Epidermal melanocyte (primary cell): ENCODE measurements around the gene TMEM255B.
A peak's percentile ranks its signal among the peaks of the same experiment; 100 is the strongest.
"Not testable (repeated sequence)": the region's sequence is repeated elsewhere in the genome, so short reads cannot be mapped to it uniquely, and the experiment has no call there.

Source experiments
- DNase-seq: peaks from one replicate; pipeline ENCODE4 v3.0.0; 2011; ENCODE audit warnings: low spot score; ENCODE audit not compliant: insufficient read length

TMEM255B gene

DNA sequence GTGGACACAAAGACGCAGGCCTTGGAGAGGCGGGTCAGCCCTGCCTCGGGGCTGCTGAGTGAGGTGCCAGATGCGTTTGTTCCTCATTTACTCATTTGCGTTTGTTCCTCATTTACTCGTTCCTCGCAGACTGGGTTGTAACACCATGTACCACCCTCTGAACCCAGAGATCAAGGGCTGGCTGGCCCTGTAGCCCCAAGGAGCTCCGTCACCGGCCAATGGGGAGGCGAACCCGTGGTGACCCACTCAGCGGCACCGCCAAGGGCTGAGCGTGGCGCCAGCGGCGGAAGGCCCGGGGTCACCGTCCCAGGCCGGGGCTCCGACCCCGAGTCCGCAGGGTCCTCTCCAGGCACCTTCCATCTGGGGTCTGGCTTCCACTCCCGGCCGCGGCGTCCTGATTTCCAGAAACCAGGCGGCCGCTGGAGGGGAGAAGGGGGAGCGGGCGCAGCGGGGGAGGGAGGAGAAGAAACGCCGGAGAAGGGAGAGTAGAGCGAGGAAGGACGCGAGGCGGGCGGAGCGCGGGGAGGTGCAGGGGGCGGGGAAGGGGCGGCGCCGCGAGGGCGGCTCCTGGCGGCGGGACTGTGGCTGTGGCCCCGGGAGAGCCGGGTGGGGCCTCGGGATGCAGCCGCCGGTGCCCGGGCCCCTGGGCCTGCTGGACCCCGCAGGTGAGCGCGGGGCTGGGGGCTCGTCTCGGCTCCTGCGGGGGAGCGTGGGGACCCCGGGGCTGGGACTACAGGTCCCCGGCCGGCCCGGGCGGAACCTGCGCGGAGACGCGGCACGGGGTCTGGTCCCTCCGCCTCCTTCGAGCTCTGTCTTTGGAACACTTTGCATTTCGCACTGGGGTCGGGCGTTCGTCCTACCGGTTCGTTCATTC is at the start of gene TMEM255B:
Gene TMEM255B, plus strand, starts transcription at position 576 of the 874 bp plus-strand sequence. Its CDS starts 44 bp downstream, at position 620.
- DNase-seq: peak; percentile 98

DNA sequence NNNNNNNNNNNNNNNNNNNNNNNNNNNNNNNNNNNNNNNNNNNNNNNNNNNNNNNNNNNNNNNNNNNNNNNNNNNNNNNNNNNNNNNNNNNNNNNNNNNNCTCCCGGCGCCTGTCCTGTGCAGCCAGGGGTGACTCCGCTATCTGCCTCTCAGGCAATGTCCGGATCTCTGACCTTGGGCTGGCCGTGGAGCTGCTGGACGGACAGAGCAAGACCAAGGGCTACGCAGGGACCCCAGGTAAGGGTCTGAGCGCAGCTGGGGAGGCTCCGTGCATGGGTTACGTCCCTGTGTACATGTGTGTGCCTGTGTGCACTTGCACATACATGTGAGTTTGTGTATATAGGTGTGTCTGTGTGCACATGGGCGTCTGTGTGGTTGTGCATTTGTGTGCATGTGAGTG is 36.1 kb upstream of the TMEM255B start:
- no peak for DNase-seq

DNA sequence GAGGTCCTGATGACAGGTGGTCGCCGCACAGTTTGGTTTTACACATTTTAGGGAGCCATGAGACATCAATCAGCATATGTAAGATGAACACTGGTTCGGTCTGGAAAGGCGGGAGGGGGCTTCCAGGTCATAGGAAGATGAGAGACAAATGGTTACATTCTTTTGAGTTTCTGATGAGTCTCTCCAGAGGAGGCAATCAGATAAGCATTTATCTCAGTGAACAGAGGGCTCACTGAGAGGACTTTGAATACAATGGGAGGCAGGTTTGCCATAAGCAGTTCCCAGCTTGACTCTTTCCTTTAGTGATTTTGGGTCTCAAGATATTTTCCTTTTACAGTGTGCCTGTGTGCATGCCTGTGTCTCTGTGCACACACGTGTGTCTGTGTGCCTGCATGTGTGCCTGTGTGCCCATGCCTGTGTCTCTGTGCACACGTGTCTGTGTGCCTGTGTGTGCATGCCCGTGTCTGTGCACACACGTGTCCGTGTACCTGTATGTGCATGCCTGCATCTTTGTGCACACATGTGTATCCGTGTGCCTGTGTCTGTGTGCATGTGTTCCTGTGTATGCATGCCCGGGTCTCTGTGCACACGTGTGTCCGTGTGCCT is 35.5 kb upstream of the TMEM255B start:
- DNase-seq: no peak

DNA sequence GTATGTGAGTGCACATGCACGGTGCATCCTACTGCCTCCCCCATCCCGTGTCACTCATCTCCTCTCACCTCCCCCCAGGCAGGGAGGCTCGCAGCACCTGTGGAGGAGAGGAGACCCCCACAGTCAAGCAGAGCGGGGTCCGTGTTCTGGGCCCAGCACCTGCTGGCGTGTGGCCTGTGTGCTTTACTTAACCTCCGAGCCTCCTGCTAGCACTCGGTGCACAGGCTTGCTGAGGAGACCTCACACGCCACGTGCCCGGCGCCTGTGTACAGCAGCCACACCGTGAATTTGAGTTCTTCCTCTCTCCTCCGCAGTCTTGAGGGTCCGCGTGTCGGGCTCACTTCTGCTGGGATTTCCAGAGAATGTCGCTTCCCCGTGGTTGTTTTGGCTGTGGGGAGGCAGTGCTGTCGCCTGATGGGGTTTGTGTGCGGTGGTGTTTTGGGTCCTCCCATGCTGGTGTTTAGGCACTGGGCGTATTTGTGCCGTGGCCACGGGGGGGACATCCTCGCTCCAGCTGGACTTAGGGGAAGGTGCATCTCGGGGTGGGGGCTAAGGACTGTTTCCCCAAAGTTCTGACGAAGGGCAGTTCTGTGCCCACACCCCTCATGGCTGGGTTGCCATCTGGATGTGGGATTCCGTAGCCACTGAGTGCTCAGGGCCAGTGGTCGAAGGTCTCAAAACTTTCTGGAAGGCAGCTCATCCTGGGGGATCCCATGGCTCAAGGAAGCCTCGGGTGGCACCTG is 34.8 kb upstream of the TMEM255B start:
- no peak for DNase-seq

DNA sequence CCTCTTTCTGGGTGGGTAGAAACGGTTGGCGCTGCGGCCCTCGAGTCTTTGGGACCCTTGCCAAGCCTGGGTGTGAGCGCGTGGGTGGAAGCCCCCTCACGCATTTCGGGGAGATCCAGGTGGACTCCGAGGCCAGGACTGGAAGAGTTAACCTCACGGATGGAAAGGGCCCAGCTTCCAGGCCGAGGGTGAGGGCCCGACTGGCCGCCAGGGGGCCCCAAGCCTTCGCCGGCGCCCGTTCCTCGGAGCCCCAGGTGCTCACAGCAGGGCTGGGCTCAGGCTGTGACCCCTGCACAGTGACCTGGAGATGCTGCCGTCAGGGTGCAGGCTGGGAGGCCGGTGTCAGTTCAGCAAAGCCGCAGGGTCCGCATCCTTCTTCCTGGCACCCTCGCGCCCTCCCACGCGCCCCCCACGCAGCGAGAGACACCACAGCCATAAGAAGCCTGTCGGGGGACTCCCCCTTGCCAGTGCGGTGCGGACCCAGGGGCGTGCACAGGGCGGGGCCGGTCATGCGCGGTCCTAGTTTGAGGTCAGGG is 34.2 kb upstream of the TMEM255B start:
- no peak for DNase-seq

DNA sequence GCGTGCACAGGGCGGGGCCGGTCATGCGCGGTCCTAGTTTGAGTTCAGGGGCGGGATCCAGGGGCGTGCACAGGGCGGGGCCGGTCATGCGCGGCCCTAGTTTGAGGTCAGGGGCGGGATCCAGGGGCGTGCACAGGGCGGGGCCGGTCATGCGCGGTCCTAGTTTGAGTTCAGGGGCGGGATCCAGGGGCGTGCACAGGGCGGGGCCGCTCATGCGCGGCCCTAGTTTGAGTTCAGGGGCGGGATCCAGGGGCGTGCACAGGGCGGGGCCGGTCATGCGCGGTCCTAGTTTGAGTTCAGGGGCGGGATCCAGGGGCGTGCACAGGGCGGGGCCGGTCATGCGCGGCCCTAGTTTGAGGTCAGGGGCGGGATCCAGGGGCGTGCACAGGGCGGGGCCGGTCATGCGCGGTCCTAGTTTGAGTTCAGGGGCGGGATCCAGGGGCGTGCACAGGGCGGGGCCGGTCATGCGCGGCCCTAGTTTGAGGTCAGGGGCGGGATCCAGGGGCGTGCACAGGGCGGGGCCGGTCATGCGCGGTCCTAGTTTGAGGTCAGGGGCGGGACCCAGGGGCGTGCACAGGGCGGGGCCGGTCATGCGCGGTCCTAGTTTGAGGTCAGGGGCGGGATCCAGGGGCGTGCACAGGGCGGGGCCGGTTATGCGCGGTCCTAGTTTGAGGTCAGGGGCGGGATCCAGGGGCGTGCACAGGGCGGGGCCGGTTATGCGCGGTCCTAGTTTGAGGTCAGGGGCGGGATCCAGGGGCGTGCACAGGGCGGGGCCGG is 33.5 kb upstream of the TMEM255B start:
- not testable (repeated sequence) for DNase-seq

DNA sequence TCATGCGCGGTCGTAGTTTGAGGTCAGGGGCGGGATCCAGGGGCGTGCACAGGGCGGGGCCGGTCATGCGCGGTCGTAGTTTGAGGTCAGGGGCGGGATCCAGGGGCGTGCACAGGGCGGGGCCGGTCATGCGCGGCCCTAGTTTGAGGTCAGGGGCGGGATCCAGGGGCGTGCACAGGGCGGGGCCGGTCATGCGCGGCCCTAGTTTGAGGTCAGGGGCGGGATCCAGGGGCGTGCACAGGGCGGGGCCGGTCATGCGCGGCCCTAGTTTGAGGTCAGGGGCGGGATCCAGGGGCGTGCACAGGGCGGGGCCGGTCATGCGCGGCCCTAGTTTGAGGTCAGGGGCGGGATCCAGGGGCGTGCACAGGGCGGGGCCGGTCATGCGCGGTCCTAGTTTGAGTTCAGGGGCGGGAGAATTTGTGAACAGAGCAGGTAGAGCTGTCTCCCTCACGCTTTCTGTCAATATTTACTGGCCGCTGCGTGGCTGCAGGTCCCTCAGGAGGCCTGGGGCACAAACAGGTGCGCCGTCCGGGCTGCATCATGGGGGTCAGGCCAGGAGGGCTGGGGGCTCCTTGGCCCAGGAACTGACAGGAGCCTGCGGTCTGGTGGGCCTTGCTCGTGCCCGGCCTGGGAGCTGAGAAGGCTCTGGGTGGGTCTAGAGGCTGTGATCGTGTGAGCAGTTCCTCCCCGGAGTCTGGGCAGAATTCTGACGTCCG is 32.8 kb upstream of the TMEM255B start:
- not testable (repeated sequence) for DNase-seq

DNA sequence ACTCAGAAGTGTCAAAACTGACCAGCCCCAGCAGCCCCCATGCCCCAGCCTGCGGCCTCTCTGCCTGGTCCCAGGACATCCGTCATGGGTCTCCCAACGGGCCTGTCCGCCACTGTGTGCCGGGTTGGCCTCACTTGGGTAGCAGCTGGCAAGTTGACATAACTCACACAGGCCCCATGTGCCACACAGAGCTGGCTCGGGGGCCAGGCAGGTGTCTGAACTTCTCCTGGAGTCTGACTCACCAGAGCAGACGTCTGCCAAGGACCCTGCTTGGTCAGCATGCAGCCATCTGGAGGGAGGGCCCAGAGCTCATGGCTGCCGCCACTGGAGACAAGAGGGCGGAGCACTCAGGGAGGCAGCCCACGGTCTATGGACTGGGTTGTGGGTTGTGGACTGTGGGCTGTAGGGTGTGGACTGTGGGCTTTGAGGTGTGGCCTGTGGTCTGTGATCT is 32.0 kb upstream of the TMEM255B start:
- no peak for DNase-seq

DNA sequence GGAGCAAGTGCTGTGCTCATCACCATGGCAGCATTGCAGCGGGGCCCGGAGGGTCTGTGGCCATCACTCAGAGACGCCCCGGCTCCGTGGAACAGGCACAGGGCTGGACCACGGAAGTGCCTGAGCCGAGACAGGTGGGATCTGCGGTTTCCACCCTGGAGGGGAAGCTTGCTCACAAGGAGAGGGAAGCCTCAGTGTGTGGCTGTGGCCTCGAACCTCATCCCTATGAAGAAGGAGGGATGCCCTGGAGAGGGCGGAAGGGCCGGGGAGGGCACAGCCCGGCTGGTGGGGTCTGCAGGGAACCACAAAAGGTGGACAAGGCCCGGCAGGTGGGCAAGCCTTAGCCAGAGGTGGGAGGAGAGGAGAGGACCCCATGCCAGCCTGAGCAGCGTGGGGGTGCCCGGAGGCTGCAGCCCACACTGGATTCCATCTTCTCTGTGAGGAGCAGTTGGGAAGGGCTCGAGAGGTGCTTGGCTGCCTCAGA is 30.4 kb upstream of the TMEM255B start:
- DNase-seq: no peak

DNA sequence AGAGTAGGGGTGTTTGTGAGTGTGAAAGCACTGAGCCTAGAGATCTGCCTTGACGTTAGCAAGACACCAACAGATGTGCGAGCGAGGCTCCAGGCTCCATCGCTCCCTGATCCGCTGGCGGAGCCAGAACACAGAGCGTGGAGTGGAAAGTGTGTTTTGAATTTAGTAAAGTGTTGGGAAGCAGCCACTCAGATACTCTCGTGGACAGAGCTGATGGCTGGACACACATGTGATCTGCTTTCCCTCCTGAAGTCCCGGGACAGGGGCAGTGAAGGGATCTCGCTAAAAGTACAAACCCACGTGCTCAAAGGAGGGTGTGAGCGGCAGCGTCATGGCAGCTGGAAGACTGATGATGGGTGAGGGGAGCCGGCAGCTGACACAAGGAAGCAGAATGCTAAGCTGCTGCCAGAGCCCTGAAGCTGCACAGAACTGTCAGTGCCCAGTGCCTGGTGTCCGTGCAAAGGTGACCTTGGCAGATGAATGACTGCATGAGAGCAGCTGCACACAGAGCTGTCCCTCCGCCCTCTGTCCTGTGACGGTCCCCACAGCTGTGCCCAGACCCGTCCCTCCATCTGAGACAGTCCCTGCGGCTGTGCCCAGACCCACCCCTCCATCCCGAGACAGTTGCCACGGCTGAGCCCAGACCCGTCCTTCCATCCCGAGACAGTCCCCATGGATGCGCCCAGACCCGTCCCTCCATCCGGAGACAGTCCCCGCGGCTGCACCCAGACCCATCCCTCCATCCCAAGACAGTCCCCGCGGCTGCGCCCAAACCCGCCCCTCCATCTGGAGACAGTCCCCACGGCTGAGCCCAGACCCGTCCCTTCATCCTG is 29.6 kb upstream of the TMEM255B start:
- no peak for DNase-seq

DNA sequence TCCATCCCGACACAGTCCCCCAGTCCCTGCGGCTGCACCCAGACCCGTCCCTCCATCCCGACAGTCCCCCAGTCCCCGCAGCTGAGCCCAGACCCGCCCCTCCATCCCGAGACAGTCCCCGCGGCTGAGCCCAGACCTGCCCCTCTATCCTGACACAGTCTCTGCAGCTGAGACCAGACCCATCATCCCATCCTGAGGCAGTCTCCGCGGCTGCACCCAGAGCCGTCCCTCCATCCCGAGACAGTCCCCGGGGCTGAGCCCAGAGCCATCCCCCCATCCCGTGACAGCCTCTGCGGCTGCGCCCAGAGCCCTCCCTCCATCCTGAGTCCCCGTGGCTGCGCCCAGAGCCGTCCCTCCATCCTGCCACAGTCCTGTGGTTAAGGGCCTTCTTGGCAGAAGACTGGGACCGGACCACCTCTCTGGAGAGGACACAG is 28.8 kb upstream of the TMEM255B start:
- DNase-seq: no peak

DNA sequence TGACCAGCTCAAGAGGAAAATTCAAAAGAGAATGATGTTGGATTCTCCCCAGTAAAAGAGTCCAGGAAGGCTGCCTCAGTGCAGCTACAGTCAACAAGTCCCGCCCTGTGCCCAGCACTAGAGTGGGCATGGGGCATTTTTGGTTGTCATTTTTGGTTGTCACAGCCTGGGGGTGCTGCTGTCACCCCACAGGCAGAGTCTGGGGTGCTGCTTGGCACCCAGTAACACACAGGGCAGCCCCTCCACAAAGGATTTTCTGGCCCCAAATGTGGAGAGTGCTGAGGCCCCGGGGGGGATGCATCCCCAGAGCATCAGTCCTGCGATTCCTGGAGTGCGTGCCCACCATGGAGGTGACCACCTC is 28.2 kb upstream of the TMEM255B start:
- DNase-seq: no peak

DNA sequence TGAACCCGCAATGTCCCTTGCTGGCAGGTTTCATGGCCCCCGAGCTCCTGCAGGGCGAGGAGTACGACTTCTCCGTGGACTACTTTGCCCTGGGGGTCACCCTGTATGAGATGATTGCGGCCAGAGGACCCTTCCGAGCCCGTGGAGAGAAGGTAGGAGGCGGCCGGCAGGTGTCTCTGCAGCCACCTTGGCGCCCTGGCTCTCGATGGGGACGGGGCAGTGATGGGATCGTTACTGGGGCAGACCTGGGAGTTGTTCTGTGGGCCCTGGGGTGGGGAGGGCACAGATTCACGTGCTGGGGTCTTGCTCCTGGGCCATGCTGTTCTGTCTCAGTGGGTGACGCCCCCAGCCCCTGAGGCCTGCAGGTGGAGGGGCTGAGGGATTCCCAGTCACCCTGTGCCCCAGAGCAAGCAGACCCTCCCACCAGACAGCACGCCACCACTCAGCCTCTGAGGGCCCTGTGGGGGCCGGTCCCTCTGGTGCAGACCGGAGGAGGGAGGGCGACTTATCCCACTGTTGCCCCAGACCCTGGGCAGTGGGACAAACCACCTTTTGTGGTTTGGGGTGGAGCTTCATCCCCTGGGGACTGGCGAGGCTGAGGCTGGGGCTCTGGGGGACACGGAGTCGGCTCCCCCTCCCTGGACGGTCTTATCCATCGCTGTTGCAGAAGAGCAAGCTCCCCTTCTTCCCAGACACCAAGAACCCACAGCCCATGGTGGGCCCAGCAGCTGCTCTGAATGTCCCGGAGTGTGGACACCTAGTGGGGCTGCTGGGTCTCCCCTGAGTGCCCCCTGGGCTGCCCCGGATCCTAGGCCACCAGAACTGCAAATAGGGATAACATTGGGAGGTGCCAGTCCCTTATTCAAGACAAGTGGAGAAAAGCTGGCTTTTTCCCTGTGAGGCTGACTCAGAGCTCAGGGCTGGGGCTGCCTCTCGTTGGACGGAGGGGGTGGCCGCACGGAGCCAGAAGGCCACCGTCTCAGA is 27.5 kb upstream of the TMEM255B start:
- no peak for DNase-seq

DNA sequence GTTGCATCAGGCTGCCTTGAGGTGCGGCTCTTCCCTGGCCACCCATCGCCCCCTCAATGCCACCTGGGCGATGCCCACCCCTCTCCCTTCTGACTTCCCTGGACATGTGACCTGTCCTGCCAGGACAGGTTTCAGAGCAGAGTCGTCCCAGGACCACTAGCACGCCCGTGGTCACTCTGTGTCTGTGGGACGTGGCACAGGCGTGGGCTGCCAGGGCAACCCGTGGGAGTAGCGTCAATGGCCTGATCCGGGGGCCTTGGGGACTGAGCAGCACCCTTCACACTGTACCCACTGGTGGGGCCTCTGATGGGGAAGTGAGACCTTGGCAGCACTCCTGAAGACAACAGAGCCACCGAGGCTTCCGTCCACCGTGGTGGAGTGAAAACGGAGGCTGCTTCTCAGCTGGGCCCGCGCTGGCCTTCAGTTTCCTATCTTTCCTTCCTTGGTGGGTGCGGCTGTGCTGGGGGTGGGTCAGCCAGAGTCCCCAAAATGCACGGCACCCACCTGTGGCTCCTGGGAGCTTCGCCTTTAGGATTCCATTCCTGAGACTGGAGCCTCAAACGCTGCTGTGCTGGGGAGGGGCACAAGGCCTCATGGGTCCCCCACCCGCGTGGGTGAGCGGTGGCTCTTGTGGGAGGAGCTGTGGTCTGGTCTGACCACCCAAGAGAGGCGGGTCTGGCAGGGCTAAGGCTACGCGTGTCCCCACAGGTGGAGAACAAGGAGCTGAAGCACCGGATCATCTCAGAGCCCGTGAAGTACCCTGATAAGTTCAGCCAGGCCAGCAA is 26.7 kb upstream of the TMEM255B start:
- DNase-seq: no peak

DNA sequence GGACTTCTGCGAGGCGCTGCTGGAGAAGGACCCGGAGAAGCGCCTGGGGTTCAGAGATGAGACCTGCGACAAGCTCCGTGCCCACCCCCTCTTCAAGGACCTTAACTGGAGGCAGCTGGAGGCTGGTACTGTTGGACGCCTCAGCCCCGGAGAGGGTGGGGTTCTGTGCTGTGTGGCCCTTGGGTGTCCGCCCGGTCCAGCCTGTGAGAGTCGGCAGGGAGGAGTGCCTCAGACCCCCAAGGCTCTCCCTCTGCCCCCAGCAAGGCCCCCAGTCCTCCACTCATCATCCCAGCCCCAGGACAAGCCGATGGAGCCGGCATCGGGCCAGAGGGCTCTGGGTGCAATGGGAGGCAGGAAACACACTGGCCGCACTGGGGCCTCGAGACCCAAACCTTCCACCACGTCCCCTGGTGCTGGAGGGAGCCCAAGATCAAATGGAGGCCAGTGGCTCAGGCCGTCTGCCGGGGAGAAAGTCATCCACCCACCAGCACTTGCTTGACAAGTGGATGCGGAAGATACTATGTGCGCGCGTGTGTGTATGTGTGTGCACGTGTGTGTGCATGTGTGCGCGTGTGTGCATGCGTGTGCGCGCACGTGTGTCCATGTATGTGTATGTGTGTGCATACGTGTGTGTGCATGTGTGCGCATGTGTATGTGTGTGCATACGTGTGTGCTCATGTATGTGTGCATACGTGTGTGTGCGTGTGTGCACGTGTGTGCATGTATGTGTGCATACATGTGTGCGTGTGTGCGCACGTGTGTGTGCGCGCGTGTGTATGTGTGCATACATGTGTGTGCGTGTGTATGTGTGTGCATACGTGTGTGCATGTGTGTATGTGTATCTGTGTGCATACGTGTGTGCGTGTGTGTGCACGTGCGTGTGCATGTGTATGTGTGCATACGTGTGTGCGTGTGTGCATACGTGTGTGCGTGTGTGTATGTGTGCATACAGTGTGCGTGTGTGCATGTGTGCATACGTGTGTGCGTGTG is 25.8 kb upstream of the TMEM255B start:
- no peak for DNase-seq
